Measurements from ENCODE around the gene FBXL17. TPM values are rescaled to one million over a fixed set of nuclear protein-coding genes. Genes with fewer than 3 reads are reported as not detected.

The FBXL17 gene
- total and polyA plus RNA-seq, 2 of the 13 experiments (the other 11 are each of a cell fraction or from before 2014, with no cell fraction given): 3.0 to 7.9 TPM

DNA sequence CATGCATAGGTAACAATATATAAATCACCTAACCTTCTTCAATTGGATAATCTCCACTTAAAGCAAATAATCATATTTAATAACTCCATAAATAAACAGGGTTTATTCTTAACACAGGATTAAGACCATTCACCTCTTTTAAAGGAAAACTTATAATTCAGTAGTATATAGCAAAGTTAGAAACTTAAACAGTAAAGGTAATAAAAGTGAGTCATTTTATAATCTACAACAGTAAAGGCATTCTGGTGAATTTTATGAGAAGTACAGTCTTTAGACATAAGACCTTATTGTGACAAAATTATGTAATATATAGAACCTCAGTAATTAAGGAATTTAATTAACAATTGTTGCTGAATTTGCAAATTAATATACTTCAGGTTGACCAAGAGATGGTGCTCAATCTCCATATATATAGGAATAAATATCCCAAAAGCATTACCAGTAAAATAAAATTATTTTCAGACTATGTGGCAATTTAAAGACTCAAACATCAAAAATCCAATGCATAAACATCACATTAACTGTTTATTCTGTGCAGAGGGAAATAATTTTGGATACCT lies 84.8 kb downstream of the FBXL17 start:
- in situ Hi-C loops (cut with HindIII; ENCODE audit: extremely low pct_ligation_motif_present, low pct_unique_long_range_greater_than_20kb): no loop called here
- CTCF ChIA-PET (ENCODE audit: low intra/inter-chr PET ratio, low total read pairs): no interaction called here
- DNase-seq (ENCODE audit: low spot score) (no peak), FAIRE-seq (no peak), ATAC-seq (no peak)
- Histone ChIP-seq H3K27ac (ENCODE audit: extremely low read length, insufficient read depth, low read length) (no peak overlapping the region), H3K4me1 (ENCODE audit: insufficient read depth, low read length) (no peaks in the 10 kb centered on the region), H3K4me3 (replicated peaks in 1 of 3; ENCODE audit: insufficient read depth in 1 of 3, low read depth in 2 of 3, low read length in 3 of 3) (no peak overlapping the region), H3K4me2 (ENCODE audit: low read depth, low read length) (no peak overlapping the region), H3K79me2 (ENCODE audit: insufficient read depth, low read length) (no peaks in the 10 kb centered on the region), H3K9ac (ENCODE audit: insufficient read depth, low read depth, low read length) (no peak overlapping the region), H2AFZ (ENCODE audit: low read length) (no peak overlapping the region), H4K20me1 (ENCODE audit: insufficient read depth, low read length) (no peaks in the 10 kb centered on the region), H3K9me3 (ENCODE audit: low read length) (no peaks in the 10 kb centered on the region), H3K36me3 (replicated peaks in 1 of 2; ENCODE audit: control insufficient read depth in 1 of 2, insufficient read depth in 2 of 2, low read length in 2 of 2) (no peaks in the 10 kb centered on the region), H3K27me3 (ENCODE audit: control insufficient read depth in 1 of 2, insufficient read depth in 2 of 2, low read length in 2 of 2) (no peaks in the 10 kb centered on the region)
- TF ChIP-seq, protein P1, sequence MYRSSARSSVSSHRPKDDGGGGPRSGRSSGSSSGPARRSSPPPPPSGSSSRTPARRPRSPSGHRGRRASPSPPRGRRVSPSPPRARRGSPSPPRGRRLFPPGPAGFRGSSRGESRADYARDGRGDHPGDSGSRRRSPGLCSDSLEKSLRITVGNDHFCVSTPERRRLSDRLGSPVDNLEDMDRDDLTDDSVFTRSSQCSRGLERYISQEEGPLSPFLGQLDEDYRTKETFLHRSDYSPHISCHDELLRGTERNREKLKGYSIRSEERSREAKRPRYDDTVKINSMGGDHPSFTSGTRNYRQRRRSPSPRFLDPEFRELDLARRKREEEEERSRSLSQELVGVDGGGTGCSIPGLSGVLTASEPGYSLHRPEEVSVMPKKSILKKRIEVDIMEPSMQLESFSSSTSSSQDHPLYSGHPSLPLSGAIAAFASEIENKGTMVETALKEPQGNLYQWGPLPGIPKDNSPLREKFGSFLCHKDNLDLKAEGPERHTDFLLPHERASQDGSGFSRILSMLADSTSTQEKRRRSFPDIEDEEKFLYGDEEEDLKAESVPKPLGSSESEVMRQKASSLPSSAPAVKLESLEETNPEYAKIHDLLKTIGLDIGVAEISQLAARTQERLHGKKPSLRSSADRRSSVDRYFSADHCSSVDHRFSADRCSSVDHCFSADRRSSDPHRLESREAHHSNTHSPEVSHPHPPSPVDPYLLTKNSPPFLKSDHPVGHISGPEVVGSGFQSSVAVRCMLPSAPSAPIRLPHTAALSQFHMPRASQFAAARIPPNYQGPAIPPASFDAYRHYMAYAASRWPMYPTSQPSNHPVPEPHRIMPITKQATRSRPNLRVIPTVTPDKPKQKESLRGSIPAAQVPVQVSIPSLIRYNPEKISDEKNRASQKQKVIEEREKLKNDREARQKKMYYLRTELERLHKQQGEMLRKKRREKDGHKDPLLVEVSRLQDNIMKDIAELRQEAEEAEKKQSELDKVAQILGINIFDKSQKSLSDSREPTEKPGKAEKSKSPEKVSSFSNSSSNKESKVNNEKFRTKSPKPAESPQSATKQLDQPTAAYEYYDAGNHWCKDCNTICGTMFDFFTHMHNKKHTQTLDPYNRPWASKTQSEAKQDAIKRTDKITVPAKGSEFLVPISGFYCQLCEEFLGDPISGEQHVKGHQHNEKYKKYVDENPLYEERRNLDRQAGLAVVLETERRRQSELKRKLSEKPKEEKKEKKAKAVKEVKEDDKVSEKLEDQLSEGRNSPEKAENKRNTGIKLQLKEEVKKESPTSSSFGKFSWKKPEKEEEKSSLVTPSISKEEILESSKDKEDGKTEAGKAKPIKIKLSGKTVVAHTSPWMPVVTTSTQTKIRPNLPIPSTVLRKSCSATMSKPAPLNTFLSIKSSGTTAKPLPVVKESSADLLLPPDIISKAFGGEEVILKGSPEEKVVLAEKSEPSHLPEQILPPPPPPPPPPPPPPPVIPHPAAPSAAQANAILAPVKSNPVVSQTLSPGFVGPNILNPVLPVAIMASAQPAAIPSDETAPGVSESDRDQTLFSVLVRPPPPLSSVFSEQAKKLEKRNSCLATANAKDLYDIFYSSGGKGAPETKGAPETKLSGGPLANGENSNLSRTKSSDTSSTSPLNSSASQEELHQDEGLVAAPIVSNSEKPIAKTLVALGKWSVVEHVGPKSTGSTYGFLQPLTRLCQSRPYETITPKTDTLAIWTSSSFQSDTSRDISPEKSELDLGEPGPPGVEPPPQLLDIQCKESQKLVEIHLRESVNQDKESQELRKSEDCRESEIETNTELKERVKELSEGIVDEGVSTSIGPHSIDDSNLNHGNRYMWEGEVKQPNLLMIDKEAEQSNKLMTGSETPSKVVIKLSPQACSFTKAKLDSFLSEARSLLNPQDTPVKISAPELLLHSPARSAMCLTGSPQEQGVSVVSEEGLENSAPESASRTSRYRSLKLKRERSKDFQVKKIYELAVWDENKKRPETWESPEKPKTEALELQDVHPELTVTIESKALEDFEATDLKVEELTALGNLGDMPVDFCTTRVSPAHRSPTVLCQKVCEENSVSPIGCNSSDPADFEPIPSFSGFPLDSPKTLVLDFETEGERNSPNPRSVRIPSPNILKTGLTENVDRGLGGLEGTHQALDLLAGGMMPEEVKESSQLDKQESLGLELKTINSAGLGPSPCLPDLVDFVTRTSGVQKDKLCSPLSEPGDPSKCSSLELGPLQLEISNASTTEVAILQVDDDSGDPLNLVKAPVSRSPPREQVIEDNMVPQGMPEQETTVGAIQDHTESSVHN (CRISPR knock-in tag; IDR thresholded peaks at IDR 0.05): no peak
- peak in 1 of 2 experiments; percentile 43; a peak in 1 of 4 replicates for TF ChIP-seq MAFK (conservative IDR thresholded peaks at IDR 0.05 in 1 of 2, IDR thresholded peaks at IDR 0.05 in 1 of 2; ENCODE audit: low read length in 2 of 2)
- no peak for TF ChIP-seq SOX13 (IDR thresholded peaks at IDR 0.05)
- no peak for TF ChIP-seq SOX13 (CRISPR knock-in tag; conservative IDR thresholded peaks at IDR 0.05 in 1 of 2, IDR thresholded peaks at IDR 0.05 in 1 of 2)
- BruUV-seq (replicated peaks): no TSS peak
- POLR2A ChIA-PET: no interaction called here
- intact Hi-C loops (cut with micrococcal nuclease; ENCODE audit: unreplicated experiment): no loop called here
